Endothelial cell of umbilical vein (primary cell): ENCODE results near the gene TRAPPC10.

ENCODE experiments used
- CTCF ChIP-seq, 2 donors: IDR thresholded peaks; 1 replicate in 1 of 2; 2 replicates in 1 of 2; pipeline ENCODE4 v1.5.1; 2011; ENCODE audit warnings: low read length in 2 of 2, mild to moderate bottlenecking in 2 of 2, moderate library complexity in 2 of 2, control low read depth in 1 of 2, inconsistent platforms in 1 of 2, low read depth in 1 of 2; ENCODE audit not compliant: insufficient read depth in 1 of 2; ENCODE audit errors: extremely low read depth in 1 of 2
- EZH2 ChIP-seq: IDR thresholded peaks from 2 replicates; pipeline ENCODE4 v1.6.1; 2012; ENCODE audit warnings: borderline replicate concordance, low read depth, mild to moderate bottlenecking, moderate library complexity, low read length, inconsistent platforms; ENCODE audit not compliant: severe bottlenecking
- GATA2 ChIP-seq: IDR thresholded peaks from 2 replicates; pipeline ENCODE4 v1.7.0; 2011; ENCODE audit warnings: low read depth, mild to moderate bottlenecking, moderate library complexity, mixed read lengths, low read length; ENCODE audit not compliant: insufficient read length, insufficient read depth
- JUN ChIP-seq: IDR thresholded peaks from 2 replicates; pipeline ENCODE4 v1.6.1; 2011; ENCODE audit warnings: borderline replicate concordance, low read depth; ENCODE audit not compliant: insufficient read length, insufficient read depth
- MAX ChIP-seq: IDR thresholded peaks from 2 replicates; pipeline ENCODE4 v1.6.1; 2011; ENCODE audit not compliant: insufficient read depth, insufficient read length
- MYC ChIP-seq: IDR thresholded peaks from one replicate; pipeline ENCODE4 v1.6.1; 2011; ENCODE audit warnings: mild to moderate bottlenecking, low read depth, low read length
- POLR2A ChIP-seq: IDR thresholded peaks from 2 replicates; pipeline ENCODE4 v1.6.1; 2012; ENCODE audit warnings: low read depth, mild to moderate bottlenecking, control low read depth, low read length
- POLR2AphosphoS5 ChIP-seq: IDR thresholded peaks from 2 replicates; pipeline ENCODE4 v1.6.1; 2012; ENCODE audit warnings: low read depth, mild to moderate bottlenecking, control low read depth, low read length, moderate library complexity; ENCODE audit not compliant: insufficient read depth

- TF ChIP-seq CTCF (IDR thresholded peaks at IDR 0.05; ENCODE audit: extremely low read depth in 1 of 2, insufficient read depth in 1 of 2, low read depth in 1 of 2, low read length in 2 of 2) (no peak), POLR2A (no peak), POLR2AphosphoS5 (no peak), EZH2 (no peak), JUN (no peak), MYC (no peak), MAX (no peak), GATA2 (no peak)
These were observed 38.2 kb downstream of the TRAPPC10 start for GRCh38 chr21:44050276-44050675.
